ENCODE data around the gene APBB1IP. TPM values are rescaled to one million over a fixed set of nuclear protein-coding genes. Genes with fewer than 3 reads are reported as not detected.
"Not testable (repeated sequence)": the region's sequence is repeated elsewhere in the genome, so short reads cannot be mapped to it uniquely, and the experiment has no call there.

Gene APBB1IP
- total RNA-seq, 3 donors from 2014 or later, result 3.5 to 30.1 (median 6.2) TPM

GRCh38 chr10:26468291-26468690, 30.1 kb downstream of the APBB1IP start:
- Histone ChIP-seq H3K27ac (no peak overlapping the region), H3K4me3 (no peak overlapping the region), H3K36me3 (no peaks in the 10 kb centered on the region), H3K4me1 (no peaks in the 10 kb centered on the region), H3K27me3 (no peaks in the 10 kb centered on the region), H3K9me3 (no peaks in the 10 kb centered on the region)
- intact Hi-C loops (cut with DNase I; ENCODE audit: low total_unique reads), result no loop called here
- no peak for TF ChIP-seq POLR2A (IDR thresholded peaks at IDR 0.05)
- TF ChIP-seq, protein P1, sequence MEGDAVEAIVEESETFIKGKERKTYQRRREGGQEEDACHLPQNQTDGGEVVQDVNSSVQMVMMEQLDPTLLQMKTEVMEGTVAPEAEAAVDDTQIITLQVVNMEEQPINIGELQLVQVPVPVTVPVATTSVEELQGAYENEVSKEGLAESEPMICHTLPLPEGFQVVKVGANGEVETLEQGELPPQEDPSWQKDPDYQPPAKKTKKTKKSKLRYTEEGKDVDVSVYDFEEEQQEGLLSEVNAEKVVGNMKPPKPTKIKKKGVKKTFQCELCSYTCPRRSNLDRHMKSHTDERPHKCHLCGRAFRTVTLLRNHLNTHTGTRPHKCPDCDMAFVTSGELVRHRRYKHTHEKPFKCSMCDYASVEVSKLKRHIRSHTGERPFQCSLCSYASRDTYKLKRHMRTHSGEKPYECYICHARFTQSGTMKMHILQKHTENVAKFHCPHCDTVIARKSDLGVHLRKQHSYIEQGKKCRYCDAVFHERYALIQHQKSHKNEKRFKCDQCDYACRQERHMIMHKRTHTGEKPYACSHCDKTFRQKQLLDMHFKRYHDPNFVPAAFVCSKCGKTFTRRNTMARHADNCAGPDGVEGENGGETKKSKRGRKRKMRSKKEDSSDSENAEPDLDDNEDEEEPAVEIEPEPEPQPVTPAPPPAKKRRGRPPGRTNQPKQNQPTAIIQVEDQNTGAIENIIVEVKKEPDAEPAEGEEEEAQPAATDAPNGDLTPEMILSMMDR (IDR thresholded peaks at IDR 0.05), result no peak
- no peak for TF ChIP-seq POLR2AphosphoS5 (IDR thresholded peaks at IDR 0.05)
- DNase-seq (ENCODE audit: low spot score in 2 of 2), result no peak

DNA sequence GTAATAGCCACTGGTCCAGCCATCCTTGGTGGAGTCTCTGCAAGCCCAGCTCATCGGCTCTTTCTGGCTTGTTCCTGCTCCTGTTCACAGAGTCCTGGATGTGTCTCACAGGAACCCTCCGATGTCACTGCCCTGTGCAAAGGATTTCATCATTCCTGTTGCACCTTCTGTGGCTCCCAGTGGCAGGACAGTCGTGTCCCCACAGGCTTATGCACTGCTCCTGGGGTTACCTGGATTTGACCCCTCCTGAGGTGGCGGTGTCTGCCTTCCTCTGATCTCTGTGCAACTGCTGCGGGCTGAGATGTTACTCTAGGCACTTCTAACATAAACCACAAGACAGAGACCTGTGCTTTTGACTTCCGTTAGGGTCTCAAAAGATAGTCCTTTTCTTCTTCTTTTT, 30.6 kb downstream of the APBB1IP start:
- TF ChIP-seq, protein P1 (IDR thresholded peaks at IDR 0.05), result no peak
- TF ChIP-seq POLR2A (IDR thresholded peaks at IDR 0.05) (no peak), POLR2AphosphoS5 (IDR thresholded peaks at IDR 0.05) (no peak)
- DNase-seq (ENCODE audit: low spot score in 2 of 2), result no peak
- H3K4me1 ChIP-seq, result no peaks in the 10 kb centered on the region
- no peaks in the 10 kb centered on the region for H3K36me3 ChIP-seq
- H3K4me3 ChIP-seq, result no peak overlapping the region
- no peaks in the 10 kb centered on the region for H3K9me3 ChIP-seq
- intact Hi-C loops (cut with DNase I; ENCODE audit: low total_unique reads), result no loop called here
- H3K27ac ChIP-seq, result no peak overlapping the region
- no peaks in the 10 kb centered on the region for H3K27me3 ChIP-seq

DNA sequence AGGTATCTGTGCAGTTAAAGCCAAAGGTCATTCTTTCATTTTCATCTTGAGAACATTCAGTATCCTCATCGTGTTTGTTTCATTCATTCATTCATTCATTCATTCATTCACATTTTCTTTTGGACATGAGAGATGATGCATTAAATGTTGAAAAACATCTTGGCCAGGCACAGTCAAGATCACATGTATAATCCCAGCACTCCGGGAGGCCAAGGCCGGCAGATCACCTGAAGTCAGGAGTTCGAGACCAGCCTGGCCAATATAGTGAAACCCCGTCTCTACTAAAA, 34.3 kb downstream of the APBB1IP start:
- Histone ChIP-seq H3K4me3 (no peak overlapping the region), H3K27ac (no peak overlapping the region), H3K36me3 (no peaks in the 10 kb centered on the region), H3K9me3 (no peaks in the 10 kb centered on the region), H3K4me1 (no peaks in the 10 kb centered on the region), H3K27me3 (no peaks in the 10 kb centered on the region)
- intact Hi-C loops (cut with DNase I; ENCODE audit: low total_unique reads), result no loop called here
- no peak for DNase-seq (ENCODE audit: low spot score in 2 of 2)
- TF ChIP-seq, protein P1 (IDR thresholded peaks at IDR 0.05), result no peak
- no peak for TF ChIP-seq POLR2AphosphoS5 (IDR thresholded peaks at IDR 0.05)
- TF ChIP-seq POLR2A (IDR thresholded peaks at IDR 0.05), result no peak

DNA sequence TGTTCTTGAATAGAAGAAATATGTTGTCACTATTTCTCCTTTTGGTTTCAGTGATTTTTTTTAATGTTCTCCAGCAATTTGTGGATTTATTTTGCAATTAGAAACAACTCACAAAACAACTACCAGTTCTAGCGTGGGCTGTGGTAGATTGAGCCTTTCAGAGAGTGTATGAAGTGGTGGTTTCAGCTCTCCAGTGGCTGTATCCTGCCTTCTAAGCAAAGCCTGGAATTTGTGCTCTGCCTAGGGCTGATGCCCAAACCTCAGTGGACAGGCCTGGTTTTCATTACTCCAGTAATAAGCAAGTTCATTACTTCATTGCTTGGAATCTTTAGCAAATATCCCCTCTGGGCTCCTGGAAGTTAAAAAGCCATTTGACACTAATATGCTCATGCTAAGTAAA, 35.9 kb downstream of the APBB1IP start:
- H3K27ac ChIP-seq, result peak overlapping the region in 1 of 2 donors; percentile 66
- DNase-seq (ENCODE audit: low spot score in 2 of 2), result no peak

GRCh38 chr10:26474845-26475244, 36.7 kb downstream of the APBB1IP start:
- intact Hi-C loops (cut with DNase I; ENCODE audit: low total_unique reads); H3K36me3 ChIP-seq; H3K9me3 ChIP-seq; DNase-seq (ENCODE audit: low spot score in 2 of 2); H3K4me3 ChIP-seq; H3K27me3 ChIP-seq; H3K4me1 ChIP-seq: not testable (repeated sequence)
- H3K27ac ChIP-seq, result peak overlapping the region; percentile 6 to 66

More for the DNA sequence above, 35.9 kb downstream of the APBB1IP start:
- Histone ChIP-seq H3K27me3 (no peaks in the 10 kb centered on the region), H3K4me1 (no peaks in the 10 kb centered on the region), H3K4me3 (no peak overlapping the region), H3K36me3 (no peaks in the 10 kb centered on the region), H3K9me3 (no peaks in the 10 kb centered on the region)
- intact Hi-C loops (cut with DNase I; ENCODE audit: low total_unique reads), result no loop called here
- TF ChIP-seq POLR2A (IDR thresholded peaks at IDR 0.05), result no peak
- TF ChIP-seq POLR2AphosphoS5 (IDR thresholded peaks at IDR 0.05), result no peak
- TF ChIP-seq, protein P1 (IDR thresholded peaks at IDR 0.05), result no peak

DNA sequence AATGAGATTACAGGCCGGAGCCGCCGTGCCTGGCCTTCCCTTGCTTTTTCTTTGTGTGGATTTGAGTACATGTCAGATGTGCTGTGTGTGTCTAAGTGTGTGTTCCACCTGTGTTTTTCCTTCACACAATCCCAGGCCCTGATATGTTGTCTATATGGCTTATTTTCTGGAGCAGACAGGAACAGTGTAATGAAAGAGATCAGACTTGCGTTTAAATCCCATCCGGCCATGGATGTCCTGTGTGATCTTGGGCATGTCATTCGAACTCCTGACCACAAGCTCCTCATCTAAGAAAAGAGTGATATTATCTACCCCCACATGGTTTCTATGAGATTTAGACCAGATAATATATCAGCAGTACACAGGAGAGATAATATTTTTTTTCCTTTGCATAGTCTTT, 37.2 kb downstream of the APBB1IP start:
- H3K9me3 ChIP-seq, result no peaks in the 10 kb centered on the region
- no peaks in the 10 kb centered on the region for H3K27me3 ChIP-seq
- H3K4me1 ChIP-seq, result no peaks in the 10 kb centered on the region
- intact Hi-C loops (cut with DNase I; ENCODE audit: low total_unique reads), result no loop called here
- H3K4me3 ChIP-seq, result no peak overlapping the region
- no peak for DNase-seq (ENCODE audit: low spot score in 2 of 2)
- H3K27ac ChIP-seq, result peak overlapping the region; percentile 6 to 53
- no peaks in the 10 kb centered on the region for H3K36me3 ChIP-seq
- TF ChIP-seq POLR2A (IDR thresholded peaks at IDR 0.05) (no peak), POLR2AphosphoS5 (IDR thresholded peaks at IDR 0.05) (no peak)
- TF ChIP-seq, protein P1 (IDR thresholded peaks at IDR 0.05), result no peak
